ENCODE data around the gene C22orf15.

DNA sequence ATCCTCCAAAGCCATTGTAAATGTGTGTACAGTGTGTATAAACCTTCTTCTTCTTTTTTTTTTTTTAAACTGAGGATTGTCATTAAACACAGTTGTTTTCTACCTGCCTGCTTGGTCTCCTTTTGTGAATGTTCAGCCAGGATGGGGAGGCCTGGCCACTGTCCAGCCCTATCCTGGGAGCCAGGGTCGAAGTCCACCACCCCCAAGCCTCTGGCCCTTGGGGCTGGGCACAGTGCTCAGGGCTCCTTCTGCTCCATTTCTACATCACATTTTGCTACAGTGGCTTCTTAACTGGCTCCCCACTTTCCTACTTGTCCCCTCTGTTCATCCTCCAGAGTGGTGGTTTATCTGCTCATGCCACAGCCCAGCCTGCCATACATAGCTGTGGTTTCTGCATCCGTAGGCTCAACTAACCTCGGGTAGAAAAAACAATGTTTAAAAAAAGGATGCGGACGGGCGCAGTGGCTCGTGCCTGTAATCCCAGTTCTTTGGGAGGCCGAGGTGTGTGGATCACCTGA, 21.5 kb downstream of the C22orf15 start:
- TF ChIP-seq, protein P1, sequence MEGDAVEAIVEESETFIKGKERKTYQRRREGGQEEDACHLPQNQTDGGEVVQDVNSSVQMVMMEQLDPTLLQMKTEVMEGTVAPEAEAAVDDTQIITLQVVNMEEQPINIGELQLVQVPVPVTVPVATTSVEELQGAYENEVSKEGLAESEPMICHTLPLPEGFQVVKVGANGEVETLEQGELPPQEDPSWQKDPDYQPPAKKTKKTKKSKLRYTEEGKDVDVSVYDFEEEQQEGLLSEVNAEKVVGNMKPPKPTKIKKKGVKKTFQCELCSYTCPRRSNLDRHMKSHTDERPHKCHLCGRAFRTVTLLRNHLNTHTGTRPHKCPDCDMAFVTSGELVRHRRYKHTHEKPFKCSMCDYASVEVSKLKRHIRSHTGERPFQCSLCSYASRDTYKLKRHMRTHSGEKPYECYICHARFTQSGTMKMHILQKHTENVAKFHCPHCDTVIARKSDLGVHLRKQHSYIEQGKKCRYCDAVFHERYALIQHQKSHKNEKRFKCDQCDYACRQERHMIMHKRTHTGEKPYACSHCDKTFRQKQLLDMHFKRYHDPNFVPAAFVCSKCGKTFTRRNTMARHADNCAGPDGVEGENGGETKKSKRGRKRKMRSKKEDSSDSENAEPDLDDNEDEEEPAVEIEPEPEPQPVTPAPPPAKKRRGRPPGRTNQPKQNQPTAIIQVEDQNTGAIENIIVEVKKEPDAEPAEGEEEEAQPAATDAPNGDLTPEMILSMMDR (IDR thresholded peaks at IDR 0.05) = no peak
- no peak for TF ChIP-seq NFATC4 (CRISPR knock-in tag; IDR thresholded peaks at IDR 0.05)
- TF ChIP-seq ETV6 (CRISPR knock-in tag; IDR thresholded peaks at IDR 0.05) = no peak
- TF ChIP-seq, protein P2, sequence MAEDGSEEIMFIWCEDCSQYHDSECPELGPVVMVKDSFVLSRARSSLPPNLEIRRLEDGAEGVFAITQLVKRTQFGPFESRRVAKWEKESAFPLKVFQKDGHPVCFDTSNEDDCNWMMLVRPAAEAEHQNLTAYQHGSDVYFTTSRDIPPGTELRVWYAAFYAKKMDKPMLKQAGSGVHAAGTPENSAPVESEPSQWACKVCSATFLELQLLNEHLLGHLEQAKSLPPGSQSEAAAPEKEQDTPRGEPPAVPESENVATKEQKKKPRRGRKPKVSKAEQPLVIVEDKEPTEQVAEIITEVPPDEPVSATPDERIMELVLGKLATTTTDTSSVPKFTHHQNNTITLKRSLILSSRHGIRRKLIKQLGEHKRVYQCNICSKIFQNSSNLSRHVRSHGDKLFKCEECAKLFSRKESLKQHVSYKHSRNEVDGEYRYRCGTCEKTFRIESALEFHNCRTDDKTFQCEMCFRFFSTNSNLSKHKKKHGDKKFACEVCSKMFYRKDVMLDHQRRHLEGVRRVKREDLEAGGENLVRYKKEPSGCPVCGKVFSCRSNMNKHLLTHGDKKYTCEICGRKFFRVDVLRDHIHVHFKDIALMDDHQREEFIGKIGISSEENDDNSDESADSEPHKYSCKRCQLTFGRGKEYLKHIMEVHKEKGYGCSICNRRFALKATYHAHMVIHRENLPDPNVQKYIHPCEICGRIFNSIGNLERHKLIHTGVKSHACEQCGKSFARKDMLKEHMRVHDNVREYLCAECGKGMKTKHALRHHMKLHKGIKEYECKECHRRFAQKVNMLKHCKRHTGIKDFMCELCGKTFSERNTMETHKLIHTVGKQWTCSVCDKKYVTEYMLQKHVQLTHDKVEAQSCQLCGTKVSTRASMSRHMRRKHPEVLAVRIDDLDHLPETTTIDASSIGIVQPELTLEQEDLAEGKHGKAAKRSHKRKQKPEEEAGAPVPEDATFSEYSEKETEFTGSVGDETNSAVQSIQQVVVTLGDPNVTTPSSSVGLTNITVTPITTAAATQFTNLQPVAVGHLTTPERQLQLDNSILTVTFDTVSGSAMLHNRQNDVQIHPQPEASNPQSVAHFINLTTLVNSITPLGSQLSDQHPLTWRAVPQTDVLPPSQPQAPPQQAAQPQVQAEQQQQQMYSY (CRISPR knock-in tag; IDR thresholded peaks at IDR 0.05) = no peak
- TF ChIP-seq, protein P3, sequence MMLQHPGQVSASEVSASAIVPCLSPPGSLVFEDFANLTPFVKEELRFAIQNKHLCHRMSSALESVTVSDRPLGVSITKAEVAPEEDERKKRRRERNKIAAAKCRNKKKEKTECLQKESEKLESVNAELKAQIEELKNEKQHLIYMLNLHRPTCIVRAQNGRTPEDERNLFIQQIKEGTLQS (CRISPR knock-in tag; conservative IDR thresholded peaks at IDR 0.05) = no peak
- TF ChIP-seq, protein P4, sequence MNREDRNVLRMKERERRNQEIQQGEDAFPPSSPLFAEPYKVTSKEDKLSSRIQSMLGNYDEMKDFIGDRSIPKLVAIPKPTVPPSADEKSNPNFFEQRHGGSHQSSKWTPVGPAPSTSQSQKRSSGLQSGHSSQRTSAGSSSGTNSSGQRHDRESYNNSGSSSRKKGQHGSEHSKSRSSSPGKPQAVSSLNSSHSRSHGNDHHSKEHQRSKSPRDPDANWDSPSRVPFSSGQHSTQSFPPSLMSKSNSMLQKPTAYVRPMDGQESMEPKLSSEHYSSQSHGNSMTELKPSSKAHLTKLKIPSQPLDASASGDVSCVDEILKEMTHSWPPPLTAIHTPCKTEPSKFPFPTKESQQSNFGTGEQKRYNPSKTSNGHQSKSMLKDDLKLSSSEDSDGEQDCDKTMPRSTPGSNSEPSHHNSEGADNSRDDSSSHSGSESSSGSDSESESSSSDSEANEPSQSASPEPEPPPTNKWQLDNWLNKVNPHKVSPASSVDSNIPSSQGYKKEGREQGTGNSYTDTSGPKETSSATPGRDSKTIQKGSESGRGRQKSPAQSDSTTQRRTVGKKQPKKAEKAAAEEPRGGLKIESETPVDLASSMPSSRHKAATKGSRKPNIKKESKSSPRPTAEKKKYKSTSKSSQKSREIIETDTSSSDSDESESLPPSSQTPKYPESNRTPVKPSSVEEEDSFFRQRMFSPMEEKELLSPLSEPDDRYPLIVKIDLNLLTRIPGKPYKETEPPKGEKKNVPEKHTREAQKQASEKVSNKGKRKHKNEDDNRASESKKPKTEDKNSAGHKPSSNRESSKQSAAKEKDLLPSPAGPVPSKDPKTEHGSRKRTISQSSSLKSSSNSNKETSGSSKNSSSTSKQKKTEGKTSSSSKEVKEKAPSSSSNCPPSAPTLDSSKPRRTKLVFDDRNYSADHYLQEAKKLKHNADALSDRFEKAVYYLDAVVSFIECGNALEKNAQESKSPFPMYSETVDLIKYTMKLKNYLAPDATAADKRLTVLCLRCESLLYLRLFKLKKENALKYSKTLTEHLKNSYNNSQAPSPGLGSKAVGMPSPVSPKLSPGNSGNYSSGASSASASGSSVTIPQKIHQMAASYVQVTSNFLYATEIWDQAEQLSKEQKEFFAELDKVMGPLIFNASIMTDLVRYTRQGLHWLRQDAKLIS (CRISPR knock-in tag; IDR thresholded peaks at IDR 0.05; ENCODE audit: borderline replicate concordance) = no peak
- TF ChIP-seq NFYB (CRISPR knock-in tag; conservative IDR thresholded peaks at IDR 0.05; ENCODE audit: low read depth) = no peak
- TF ChIP-seq ELF4 (CRISPR knock-in tag; IDR thresholded peaks at IDR 0.05; ENCODE audit: low read depth) = no peak
